ENCODE results near the gene TAF10.

The TAF10 gene

DNA sequence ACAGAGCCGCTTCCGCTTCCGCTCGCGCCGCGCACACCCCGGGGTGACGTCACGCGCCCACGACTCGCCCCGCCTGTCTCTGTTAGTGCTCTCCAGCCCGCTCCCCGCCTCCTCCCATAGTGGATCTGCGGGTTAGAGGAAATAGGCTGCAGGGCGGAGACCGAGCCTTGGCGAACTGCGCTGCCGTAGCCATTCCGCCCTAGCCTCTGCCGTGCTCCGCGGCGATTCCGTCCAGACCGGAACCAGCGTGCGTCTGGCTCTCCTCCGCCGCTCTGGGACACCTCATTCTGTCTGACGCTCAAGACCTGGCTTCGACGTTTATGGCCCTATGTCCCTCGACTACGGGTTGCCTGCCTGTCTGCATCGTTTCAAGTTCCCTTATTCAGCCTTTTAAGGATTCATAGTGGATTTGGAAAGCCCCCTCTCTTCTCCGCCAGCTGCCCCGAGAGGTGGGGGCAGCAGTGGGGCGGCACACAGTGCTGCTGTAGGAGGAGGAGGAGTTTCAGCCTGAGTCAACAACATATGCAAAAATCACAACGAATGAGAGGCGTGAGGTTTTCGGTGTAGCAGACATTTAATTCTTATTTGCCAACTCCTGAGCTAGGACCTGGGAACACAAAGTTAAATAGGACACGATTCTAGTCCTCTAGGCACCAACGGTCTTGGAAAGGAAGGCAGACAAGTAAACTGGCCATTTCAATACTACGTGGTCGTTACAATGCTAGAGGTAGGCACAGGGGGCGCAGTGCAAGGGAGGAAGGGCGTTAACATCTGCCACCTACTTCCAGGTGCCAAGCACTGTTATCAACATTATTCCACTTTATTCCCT lies at the start of gene TAF10:
TSS of gene TAF10 (minus strand) at position 4 of the 829 bp plus-strand sequence. CDS start 27 bp downstream, outside the sequence.
- DNase-seq, result peak; percentile 98

DNA sequence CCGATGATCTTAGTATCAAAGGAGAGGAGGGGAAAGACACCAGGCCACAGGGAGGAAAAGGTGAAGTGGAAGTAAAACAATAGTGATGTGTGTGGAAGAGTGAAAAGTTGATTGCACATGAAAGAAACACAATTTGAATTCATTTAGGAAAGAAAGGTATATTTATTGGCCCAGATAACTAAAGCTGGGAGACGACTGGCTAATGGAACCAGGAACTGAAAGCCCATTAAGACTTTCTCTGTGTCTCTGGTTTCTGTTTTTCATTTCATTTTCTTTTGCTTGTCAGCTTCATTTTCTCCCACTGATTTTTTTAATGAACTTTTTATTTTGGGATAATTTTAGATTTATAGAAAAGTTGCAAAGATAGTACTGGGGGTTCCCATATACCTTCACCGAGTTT lies 48.7 kb upstream of the TAF10 start:
- no peak for DNase-seq

DNA sequence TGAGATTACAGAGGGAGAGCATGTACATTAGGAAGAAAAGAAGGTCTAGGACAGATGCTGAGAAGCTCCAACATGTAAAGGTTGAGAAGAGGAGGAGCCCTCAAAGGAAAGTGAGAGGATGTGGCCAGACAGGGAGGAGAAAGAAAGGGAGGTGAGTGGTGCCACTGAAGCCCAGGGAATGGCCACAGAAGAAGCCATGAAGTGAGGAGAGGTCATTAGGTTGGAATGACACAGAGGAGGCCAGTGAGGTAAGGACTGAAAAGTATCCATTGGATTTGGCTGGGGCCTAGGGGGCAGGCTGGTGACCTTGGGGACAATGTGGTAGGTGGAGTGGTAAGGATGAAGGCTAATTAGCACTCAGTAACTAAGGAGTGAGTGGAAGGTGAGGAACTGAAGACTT lies 46.6 kb upstream of the TAF10 start:
- no peak for DNase-seq

DNA sequence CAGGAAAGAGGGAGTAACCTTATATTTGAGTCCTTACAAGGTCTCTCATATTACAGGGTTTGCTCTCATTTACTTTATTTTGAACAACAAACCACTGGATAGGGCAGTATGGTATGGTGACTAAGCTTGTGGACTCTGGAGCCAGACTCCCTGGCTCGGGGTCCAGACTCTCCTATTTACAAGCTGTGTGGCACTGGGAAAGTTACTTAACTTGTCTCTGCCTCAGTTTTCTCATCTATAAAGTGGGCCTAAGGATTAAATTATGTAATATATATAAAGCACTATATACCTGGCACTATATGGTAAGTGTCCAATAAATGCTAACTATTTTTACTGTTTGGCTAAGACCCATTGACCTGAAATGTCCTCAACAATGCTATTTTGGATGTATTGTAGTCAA lies 45.3 kb upstream of the TAF10 start:
- DNase-seq, result no peak

DNA sequence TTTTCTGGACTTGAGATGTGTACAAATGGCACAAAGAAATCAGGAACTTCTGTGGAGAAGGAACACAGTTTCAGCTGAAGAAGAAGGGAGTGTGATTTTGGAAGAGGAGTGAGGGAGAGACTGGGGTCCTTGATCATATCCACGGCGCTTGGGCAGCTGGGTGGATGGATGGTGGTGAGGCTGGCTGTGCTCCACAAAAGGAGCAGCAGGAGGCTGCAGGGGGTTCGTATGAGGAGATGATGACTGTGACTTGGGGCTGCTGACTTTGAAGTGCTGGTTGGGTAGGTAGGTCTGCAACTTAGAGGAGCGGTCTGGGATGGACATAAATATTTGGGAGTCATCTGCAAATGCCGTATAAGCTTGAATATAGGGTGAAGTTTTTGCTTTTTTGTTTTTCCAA lies 44.9 kb upstream of the TAF10 start:
- DNase-seq, result no peak

DNA sequence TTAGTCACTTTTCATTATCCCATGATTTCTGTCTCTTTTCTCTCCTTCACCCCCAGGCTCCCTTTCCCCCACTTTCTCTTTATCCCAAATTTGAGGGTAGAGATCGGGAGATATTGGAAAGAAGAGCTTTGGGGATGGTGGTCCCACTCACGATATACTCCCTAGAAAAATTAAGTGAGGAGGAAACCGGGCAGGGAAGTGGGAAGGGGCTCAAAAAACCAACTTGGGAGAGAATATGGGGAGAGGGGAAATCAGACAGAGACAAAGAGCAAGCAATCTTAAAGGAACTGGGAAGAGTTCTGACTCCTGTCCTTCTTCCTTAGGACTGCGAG lies 44.5 kb upstream of the TAF10 start:
- DNase-seq, result no peak

DNA sequence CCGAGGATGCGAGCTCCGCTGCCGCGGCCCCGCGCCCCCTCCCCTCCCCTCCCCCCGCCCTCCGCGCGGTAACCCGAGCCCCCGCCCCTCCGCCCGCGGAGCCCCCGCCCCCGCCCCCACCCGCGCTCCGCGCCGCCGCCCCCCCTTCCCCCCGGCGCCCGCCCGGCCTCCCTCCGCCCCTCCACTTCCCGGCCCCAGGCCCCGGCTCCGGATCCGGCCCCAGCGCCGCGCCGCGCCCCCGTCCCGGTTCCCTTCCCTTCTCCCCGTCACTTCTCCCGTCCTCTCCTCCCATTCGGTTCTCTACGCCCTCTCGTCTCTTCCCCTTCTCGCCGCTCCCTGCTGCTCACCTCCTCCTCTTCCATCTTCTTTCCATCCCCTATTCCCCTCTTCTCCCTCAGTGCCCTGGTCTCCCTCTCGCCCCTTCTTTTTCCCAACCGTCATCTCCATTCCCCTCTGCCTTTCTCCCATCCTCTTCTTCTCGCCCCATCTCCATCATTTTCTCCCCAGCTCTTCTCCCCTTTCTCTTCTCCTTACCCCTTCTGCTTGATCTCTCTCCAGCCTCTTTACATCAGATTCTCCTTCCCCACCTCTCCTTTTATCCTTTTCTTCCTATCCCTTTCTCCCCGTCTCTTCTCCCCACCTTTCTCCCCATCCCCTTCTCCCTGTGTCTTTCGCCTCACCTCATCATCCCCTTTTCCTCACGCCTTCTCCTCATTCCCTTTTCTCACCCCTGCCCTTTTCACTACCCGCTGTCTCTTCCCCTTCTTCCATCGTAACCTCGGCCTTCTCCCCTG lies 44.0 kb upstream of the TAF10 start, which contains the start of gene DCHS1:
TSS of gene DCHS1 (minus strand) at position 20 of the 794 bp plus-strand sequence. CDS start 14,196 bp downstream, outside the sequence.
- peak; percentile 63 for DNase-seq

DNA sequence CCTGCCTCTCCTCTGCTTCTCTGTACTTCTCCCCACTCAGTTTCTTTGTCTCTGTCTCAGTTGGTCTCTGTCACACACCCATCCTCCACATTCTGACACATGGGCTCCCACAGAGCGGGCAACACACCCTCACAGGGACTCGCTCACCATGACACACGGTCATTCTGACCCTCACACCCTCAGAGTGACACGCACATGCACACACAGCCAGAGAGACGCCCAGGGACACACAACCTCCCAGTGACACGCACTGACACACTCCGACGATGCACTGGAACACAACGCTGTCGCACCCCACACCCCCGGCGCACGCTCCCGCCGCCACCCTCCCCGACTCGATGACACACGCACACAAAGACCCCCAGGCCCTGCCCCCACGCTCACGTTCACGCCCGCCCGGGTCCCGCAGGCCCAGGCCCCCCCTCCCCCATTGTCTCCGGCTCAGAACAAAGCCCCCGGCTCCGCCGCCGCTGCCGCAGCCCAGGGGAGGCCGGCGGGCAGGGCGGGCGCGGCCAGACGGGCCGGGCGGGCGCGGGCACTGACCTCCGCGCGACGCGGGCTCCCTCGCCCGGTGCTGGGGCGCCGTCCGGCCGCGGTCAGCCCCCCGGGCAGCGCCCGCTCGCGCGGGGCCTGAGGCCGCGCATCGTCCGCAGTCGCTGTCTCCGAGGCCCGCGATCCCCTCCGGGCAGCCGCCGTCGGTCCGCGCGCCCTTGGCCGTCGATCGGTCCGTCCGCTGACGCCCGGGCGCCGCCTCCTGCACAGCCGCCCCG lies 43.2 kb upstream of the TAF10 start:
- peak; percentile 47 for DNase-seq

DNA sequence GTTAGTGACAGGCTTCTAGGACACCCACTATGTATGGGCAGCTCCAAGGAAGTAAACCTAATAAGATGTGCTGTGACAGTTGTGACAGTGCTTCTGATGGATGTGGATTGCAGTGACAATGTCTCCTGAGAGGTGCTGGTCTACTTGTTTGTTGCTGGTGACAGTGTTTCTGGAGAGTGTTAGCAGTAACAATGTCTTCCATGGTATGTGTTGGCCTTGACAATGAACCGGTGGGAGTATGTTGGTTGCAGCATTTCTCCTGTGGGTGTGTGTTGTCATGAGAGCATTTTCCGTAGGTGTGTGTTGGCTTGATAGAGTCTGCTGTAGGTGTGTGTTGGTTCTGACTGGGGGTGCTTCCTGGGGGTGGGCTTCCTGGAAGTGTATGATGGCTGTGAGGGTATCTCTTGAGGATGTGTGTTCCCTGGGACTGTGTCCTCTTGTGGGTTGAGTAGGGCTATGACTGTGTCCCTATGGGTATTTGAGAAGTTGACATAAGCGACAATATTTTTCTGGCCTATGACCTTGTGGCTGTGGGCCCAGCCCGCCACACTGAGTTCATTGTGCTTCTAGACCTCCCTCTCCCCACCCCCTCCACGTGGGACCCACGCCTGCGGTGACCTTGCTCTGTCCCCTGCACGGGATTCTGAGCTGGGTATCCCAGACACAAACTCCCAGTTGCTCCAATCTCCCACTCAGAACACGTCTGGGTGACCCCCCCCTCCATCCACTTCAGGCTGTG lies 42.4 kb upstream of the TAF10 start:
- DNase-seq, result no peak

DNA sequence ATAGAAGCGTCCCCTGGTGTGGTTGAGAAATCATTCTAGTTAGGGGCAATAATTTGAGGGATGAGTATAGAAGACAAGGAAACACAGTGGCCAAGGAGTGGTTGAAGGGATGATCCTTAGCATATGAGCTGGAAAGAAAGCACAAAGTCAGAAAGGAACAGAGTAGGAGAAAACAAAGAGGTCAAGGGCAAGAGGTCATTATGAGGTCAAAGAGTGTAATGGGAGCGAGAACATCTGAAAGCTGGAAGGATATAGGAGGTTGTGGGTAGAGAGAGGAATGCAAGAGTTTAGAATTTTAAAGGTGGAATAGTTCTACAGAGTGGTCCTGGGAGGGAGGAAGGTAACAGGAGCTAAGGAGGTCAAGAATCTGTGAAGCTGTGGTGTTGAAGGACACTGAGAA lies 41.6 kb upstream of the TAF10 start:
- DNase-seq, result no peak

DNA sequence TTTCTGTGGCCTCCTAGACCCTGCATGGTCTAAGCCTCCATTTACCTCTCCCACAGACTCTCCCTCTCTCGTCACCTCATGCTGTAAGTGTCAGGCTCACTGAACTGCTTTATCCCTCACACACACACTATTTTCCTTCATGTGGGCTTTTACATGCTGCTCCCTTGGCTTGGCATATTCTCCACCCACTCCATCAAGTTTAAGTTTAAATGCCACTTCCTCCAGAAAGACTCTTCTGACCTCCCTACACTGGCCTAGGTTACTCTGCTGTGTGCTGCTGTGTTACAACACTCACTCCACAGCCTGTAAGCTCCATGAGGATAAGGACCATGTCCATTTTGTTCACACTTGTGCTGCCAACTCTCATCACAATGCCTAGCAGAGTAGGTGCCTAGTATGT lies 41.1 kb upstream of the TAF10 start:
- no peak for DNase-seq

DNA sequence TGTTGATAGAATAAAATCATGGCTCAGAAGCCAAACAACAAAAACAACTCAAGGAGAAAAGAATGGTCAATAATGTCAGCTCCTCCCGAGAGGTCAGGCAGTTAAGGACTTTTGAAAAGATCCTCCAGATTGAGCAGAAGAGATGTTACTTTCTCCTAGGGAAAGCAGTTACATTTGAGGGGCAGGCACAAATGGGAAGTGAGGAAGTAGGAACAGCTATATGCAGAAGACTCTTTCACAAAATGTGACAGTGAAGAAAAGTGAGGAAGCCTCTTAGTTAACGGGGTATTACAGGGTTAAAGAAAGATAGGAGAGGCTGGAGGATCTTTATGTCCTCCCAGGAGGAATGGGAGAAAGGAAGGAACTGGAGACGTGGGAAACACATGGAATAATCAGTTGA lies 40.2 kb upstream of the TAF10 start:
- no peak for DNase-seq

DNA sequence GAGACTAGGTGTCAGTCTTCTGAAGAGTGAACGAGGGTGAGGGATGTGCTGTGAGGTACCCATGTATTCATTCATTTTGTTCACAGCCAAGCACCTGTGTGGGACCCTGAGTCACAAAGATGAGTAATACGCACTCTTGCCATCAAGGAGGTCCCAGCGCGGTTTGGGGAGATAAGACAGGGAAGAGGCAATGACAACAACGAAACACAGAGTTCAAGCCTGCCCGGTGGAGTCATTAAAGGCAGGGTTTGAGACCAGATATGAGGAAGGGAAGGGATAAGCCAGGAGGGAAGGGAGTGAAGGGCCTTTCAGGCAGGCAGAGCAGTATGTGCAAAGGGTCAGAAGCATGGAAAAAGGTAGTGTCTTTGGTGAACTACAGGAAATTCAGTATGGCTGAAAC lies 39.0 kb upstream of the TAF10 start:
- peak; percentile 48 for DNase-seq

DNA sequence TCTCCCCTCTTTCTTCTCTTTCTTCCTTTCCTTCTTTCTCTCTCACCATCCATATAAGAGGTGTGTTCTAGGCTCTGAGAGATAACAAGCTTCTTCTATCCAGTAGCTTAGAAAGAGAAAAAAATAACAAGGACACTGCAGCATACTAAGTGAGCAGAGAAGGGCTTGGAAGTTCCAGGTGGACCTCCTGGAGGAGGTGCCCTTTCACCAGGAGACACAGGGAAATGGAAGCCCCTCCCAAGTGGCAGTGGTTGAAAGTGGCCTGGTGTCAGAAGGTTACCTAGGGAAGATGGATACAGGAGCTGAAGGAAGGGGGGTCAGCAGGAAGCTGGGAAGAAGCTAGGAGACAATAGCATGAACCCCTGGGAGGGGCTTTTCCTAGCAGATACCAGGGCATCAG lies 38.1 kb upstream of the TAF10 start:
- no peak for DNase-seq

DNA sequence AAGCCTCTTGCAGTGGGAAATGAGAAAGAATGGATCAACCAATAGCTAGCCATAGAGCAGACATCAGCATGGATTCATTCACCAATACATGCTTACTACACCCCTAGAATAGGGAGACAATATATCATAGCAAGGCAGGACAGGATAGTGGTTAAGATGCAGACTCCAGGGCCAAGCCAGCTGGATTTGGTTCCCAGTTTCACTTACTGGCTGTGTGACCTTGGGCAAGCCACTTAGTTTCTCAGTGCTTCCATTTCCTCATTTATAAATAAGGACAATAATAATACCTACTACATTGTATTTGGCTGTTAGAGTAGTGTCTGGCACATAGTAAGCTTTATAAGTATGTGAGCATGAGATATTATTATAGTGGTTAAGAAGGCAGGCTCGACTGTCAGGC lies 36.5 kb upstream of the TAF10 start:
- no peak for DNase-seq

DNA sequence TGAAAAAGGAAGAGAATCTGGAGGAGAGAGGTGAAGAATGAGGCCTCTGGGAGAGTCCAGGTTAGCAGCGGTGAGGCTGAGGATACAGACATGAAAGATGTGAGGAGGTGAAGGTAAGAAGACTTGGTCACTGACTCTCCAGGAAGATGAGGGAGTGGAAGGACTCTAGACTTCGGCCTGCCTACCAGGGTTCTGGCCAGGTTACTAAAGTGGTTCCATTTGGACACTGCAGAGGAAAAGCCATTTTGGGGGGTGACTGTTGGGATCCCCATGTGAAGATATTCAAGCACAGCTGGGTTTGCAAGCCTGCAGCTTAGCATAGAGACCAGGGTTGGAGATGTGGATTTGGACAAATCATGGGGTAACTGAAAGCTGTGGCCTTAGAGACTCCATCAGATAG lies 35.8 kb upstream of the TAF10 start:
- DNase-seq, result no peak

DNA sequence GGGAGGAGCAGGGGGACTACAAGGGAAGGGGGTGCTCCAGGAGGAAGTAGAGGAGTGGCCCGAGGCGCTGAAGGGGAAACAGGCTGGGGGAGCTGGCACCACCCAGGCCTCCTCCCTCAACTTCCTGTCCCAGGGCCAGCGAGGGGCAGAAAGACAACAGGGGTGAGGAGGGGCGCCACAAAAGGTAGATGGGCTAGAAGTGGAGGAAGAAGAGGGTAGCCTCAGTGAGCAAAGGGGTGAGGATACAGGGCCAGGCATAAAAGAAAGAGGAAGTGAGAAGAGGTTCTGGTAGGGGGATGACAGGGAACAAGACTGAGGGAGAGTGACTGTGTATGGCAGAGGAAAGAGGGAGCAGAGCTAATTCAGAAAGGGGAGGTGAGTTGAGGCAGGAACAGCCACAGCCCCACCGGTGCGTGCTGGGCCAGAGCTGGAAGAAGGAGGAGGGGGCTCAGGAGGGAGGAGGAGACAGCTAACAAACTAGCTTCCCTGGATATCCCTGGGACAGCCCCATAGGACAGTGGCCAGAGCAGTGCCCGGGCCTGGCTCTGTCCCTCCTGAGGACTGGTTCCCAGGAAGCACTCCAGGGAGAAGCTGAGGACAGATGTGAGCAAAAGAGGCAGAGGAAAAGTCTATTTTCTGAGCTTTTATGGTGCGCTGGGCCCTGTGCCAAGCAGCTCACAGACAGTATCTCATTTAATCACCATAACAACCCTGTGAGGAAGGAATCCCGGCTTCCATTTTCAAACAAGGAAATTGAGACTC lies 35.1 kb upstream of the TAF10 start:
- peak; percentile 60 for DNase-seq

DNA sequence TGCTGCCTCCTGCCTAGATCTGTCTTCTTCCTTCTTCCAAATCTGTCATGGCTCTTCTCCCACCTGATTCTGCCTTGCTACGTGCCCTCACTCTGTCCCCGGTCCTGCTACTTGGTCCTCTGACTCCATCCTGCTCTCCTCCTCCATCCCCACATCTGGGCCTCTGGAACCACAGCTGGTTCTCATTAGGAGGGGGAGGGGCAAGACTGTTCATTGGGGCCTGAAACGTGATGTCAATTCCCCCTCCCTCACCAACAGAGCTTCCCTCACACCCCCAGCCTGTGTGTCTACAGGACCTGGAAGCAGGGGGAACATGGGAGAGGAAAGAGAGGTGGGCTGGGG lies 34.5 kb upstream of the TAF10 start:
- no peak for DNase-seq

DNA sequence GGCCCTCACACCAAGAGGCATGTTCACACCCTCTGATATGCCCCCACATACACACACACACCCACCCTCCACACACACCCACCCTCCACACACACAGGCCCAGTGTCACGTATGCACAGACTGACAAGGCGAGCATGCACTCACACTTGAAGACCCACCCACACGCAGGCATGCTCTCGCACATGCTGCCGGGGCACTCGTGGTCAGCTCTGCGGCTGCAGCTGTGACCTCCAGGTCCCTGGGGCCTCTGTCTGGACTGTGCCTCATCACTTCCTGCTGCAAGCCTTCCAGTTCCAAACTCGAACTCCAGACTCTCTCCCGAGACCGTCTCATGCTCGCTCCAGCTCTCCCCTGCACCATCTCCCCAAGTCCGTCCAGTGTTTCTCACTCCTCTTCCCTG lies 34.1 kb upstream of the TAF10 start:
- DNase-seq, result no peak

DNA sequence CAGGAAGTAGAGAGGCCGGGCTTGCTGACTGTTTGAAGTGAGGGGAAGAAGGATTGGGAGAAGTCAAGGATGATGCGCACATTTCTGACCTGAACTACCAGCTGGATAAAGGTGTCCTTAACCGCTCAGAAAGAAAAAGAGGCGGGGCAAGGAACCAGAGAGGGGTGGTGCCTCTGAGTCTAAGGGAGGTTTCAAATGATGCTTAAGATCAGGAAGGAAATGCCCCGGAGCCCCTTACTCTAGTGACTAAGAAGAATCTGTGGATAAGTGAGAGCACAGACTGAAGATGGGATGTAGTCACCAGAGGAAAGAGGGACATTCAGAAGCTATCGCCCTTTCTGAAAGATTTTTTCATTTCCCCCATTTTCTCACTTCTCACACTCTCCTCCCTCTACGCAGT lies 30.9 kb upstream of the TAF10 start:
- no peak for DNase-seq

DNA sequence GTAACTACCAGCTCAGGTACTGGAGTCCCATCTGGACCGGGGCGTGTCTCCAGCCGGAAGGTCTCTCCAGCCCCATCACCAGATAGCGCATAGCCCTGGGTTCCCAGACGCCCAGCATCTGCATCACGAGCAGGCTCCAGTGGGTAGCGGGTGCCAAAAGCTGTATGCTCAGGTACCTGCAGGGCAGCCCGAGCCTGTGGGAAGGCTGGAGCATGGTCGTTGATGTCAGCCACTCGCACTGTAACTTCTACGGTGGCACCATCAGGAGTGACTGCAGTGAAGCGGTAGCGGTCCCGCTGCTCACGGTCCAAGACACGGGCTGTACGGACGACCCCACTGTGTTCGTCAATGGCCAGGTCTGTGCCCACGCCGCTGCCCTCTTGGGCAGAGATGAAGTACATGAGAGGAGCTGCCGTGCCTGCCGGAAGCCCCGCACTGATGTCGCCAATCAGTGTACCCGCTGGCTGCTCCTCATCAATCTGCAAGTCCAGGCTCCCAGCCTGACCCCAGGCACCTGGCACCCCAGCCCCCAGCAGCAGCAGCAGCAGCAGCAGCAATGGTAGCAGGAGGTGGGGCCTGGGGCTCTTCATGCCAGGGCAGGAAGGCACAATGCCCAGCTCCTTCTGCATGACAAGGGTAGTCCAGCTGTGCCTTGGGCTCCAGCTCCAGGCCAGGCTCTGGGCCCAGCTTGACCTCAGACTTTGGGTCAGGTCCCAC lies 29.1 kb upstream of the TAF10 start:
- DNase-seq, result no peak

Measured in CD4-positive, alpha-beta T cell treated with Interleukin-6 for 4 hours (primary cell).